Muscle of arm (tissue), 14 donors: ENCODE results near the gene PSMG1. TPM values are rescaled to one million over a fixed set of nuclear protein-coding genes. Genes with fewer than 3 reads are reported as not detected.
"Not testable (repeated sequence)": the region's sequence is repeated elsewhere in the genome, so short reads cannot be mapped to it uniquely, and the experiment has no call there.

Experiments used
- DNase-seq: peaks from one replicate; pipeline ENCODE4 v3.0.0-alpha.2; 2013
- long read RNA-seq, 11 donors: transcript quantifications; one replicate each; lab custom pipeline, GENCODE V29; 2026
- polyA plus RNA-seq, 12 donors: library from polyadenylated mRNA; unstranded; fragments of 120-200 nt; gene quantifications; one replicate each; pipeline ENCODE4 v1.2.1, GENCODE V29; 2013; ENCODE audit not compliant: insufficient read length in 12 of 12

PSMG1 gene
- 10 to 100 TPM in 11 of 12 donors, not detected in 1; 25.2 to 44.6 (median 36.5) TPM for polyA plus RNA-seq
- long read RNA-seq, donor 1, transcript PSMG1-201 (7 exons, 2,154 nt), result major isoform, 16 of 34 reads
- long read RNA-seq, donor 1, transcript PSMG1-205 (3 exons, 716 nt), result minor isoform, 5 of 34 reads
- long read RNA-seq, donor 1, partial matches to known transcripts, result 11 of 34 reads
- long read RNA-seq, donor 1, other reads (novel, unspliced or antisense), result 0 of 34 reads
- long read RNA-seq, donor 2, transcript PSMG1-201 (7 exons, 2,154 nt), result major isoform, 11 of 16 reads
- long read RNA-seq, donor 2, partial matches to known transcripts, result 0 of 16 reads
- long read RNA-seq, donor 2, other reads (novel, unspliced or antisense), result 0 of 16 reads
- long read RNA-seq, donor 3, transcript PSMG1-201 (7 exons, 2,154 nt), result major isoform, 5 of 6 reads
- long read RNA-seq, donor 3, partial matches to known transcripts, result 0 of 6 reads
- long read RNA-seq, donor 3, other reads (novel, unspliced or antisense), result 0 of 6 reads
- long read RNA-seq, donor 4, partial matches to known transcripts, result 0 of 4 reads
- long read RNA-seq, donor 4, other reads (novel, unspliced or antisense), result 0 of 4 reads
- long read RNA-seq, donor 5, transcript PSMG1-201 (7 exons, 2,154 nt), result major isoform, 13 of 14 reads
- long read RNA-seq, donor 5, partial matches to known transcripts, result 0 of 14 reads
- long read RNA-seq, donor 5, other reads (novel, unspliced or antisense), result 0 of 14 reads
- long read RNA-seq, donor 6, transcript PSMG1-201 (7 exons, 2,154 nt), result major isoform, 8 of 13 reads
- long read RNA-seq, donor 6, partial matches to known transcripts, result 0 of 13 reads
- long read RNA-seq, donor 6, other reads (novel, unspliced or antisense), result 0 of 13 reads
- long read RNA-seq, donor 7, transcript PSMG1-201 (7 exons, 2,154 nt), result major isoform, 5 of 7 reads
- long read RNA-seq, donor 7, partial matches to known transcripts, result 0 of 7 reads
- long read RNA-seq, donor 7, other reads (novel, unspliced or antisense), result 0 of 7 reads
- long read RNA-seq, donor 8, transcript PSMG1-201 (7 exons, 2,154 nt), result major isoform, 5 of 7 reads
- long read RNA-seq, donor 8, partial matches to known transcripts, result 0 of 7 reads
- long read RNA-seq, donor 8, other reads (novel, unspliced or antisense), result 0 of 7 reads
- long read RNA-seq, donor 9, transcript PSMG1-201 (7 exons, 2,154 nt), result major isoform, 13 of 22 reads
- long read RNA-seq, donor 9, partial matches to known transcripts, result 5 of 22 reads
- long read RNA-seq, donor 9, other reads (novel, unspliced or antisense), result 0 of 22 reads
- long read RNA-seq, donor 10, transcript PSMG1-201 (7 exons, 2,154 nt), result major isoform, 10 of 13 reads
- long read RNA-seq, donor 10, partial matches to known transcripts, result 0 of 13 reads
- long read RNA-seq, donor 10, other reads (novel, unspliced or antisense), result 0 of 13 reads
- long read RNA-seq, donor 11, transcript PSMG1-201 (7 exons, 2,154 nt), result major isoform, 7 of 10 reads
- long read RNA-seq, donor 11, partial matches to known transcripts, result 0 of 10 reads
- long read RNA-seq, donor 11, other reads (novel, unspliced or antisense), result 0 of 10 reads

- DNase-seq, result peak; percentile 95
Observed at GRCh38 chr21:39183272-39184049, at the start of gene PSMG1. Gene PSMG1 (minus strand): TSS chr21:39183451. CDS start chr21:39183385, 66 bp downstream.

GRCh38 chr21:39232861-39233291, 49.6 kb upstream of the PSMG1 start:
- no peak for DNase-seq

GRCh38 chr21:39224930-39225329, 41.7 kb upstream of the PSMG1 start:
- no peak for DNase-seq

GRCh38 chr21:39221997-39222486, 38.8 kb upstream of the PSMG1 start:
- no peak for DNase-seq

GRCh38 chr21:39221282-39221996, 38.2 kb upstream of the PSMG1 start:
- no peak for DNase-seq

GRCh38 chr21:39220875-39221274, 37.6 kb upstream of the PSMG1 start:
- not testable (repeated sequence) for DNase-seq

GRCh38 chr21:39220150-39220549, 36.9 kb upstream of the PSMG1 start:
- no peak for DNase-seq

- DNase-seq, result no peak
Observed at GRCh38 chr21:39218082-39218409, 34.8 kb upstream of the PSMG1 start.

GRCh38 chr21:39217356-39218081, 34.3 kb upstream of the PSMG1 start:
- no peak for DNase-seq

- no peak for DNase-seq
Observed at GRCh38 chr21:39216290-39216689, 33.0 kb upstream of the PSMG1 start.

GRCh38 chr21:39215078-39215477, 31.8 kb upstream of the PSMG1 start:
- no peak for DNase-seq

GRCh38 chr21:39209334-39209688, 26.1 kb upstream of the PSMG1 start:
- DNase-seq, result no peak

GRCh38 chr21:39208624-39209333, 25.5 kb upstream of the PSMG1 start:
- no peak for DNase-seq

- no peak for DNase-seq
Observed at GRCh38 chr21:39204134-39204533, 20.9 kb upstream of the PSMG1 start.

- DNase-seq, result no peak
Observed at GRCh38 chr21:39198800-39199199, 15.5 kb upstream of the PSMG1 start.

- no peak for DNase-seq
Observed at GRCh38 chr21:39197448-39198233, 14.4 kb upstream of the PSMG1 start.

- DNase-seq, result no peak
Observed at GRCh38 chr21:39196838-39197237, 13.6 kb upstream of the PSMG1 start.
